BLaER1 (cell line): ENCODE data around the gene PTPRN2.
"Not testable (repeated sequence)": the region's sequence is repeated elsewhere in the genome, so short reads cannot be mapped to it uniquely, and the experiment has no call there.

Experiments used
- H3K27ac ChIP-seq: shearing (Covaris generic); formaldehyde crosslinking; 2 replicates; pipeline ENCODE4 v1.8.1; 2022
- H3K27me3 ChIP-seq: shearing (Covaris generic); formaldehyde crosslinking; 2 replicates; pipeline ENCODE4 v1.8.1; 2022
- H3K36me3 ChIP-seq: shearing (Covaris generic); formaldehyde crosslinking; 2 replicates; pipeline ENCODE4 v1.8.1; 2022
- H3K4me1 ChIP-seq: shearing (Covaris generic); formaldehyde crosslinking; 2 replicates; pipeline ENCODE4 v1.8.1; 2022
- H3K4me2 ChIP-seq: shearing (Covaris generic); formaldehyde crosslinking; 2 replicates; pipeline ENCODE4 v1.8.1; 2022
- H3K4me3 ChIP-seq: shearing (Covaris generic); formaldehyde crosslinking; 2 replicates; pipeline ENCODE4 v1.8.1; 2022
- H3K9ac ChIP-seq: shearing (Covaris generic); formaldehyde crosslinking; 2 replicates; pipeline ENCODE4 v1.8.1; 2022
- H3K9me3 ChIP-seq: shearing (Covaris generic); formaldehyde crosslinking; 2 replicates; pipeline ENCODE4 v1.8.1; 2022
- H4K20me1 ChIP-seq: shearing (Covaris generic); formaldehyde crosslinking; 2 replicates; pipeline ENCODE4 v1.8.1; 2022
- Cebpa-rat ChIP-seq: shearing (Covaris generic); IDR thresholded peaks from 2 replicates; pipeline ENCODE4 v1.8.1; 2022

Gene PTPRN2

DNA sequence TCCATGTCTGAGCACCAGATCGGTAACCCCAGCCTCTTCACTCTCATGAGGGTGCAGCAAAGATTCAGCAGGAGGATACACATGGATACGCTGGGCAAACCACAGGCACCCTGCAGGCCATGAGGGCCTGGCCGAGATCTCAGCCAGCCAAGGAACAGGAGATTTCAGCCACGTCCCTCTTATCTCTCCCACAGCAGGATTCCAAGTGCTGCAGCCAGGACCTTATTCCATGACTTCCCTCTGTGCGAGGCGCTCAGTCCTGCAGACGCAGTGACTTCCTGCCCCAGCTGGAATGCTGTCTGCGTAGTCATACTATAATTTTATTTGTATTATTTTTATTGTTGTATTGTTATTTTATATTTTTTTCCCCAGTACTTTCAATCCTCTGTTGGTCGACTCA is 66.8 kb downstream of the PTPRN2 start:
- H3K9ac ChIP-seq, result no peak overlapping the region
- H4K20me1 ChIP-seq, result no peaks in the 10 kb centered on the region
- H3K9me3 ChIP-seq, result peaks cover 28% of the 10 kb centered on the region
- H3K27ac ChIP-seq, result no peak overlapping the region
- H3K4me1 ChIP-seq, result peaks cover 27% of the 10 kb centered on the region
- no peak overlapping the region for H3K4me2 ChIP-seq
- TF ChIP-seq Cebpa-rat, result no peak
- no peaks in the 10 kb centered on the region for H3K36me3 ChIP-seq
- H3K27me3 ChIP-seq, result no peaks in the 10 kb centered on the region
- H3K4me3 ChIP-seq, result no peak overlapping the region

GRCh38 chr7:158519633-158520174 is 67.9 kb downstream of the PTPRN2 start:
- Histone ChIP-seq H3K27ac (no peak overlapping the region), H3K27me3 (no peaks in the 10 kb centered on the region), H3K36me3 (no peaks in the 10 kb centered on the region), H4K20me1 (no peaks in the 10 kb centered on the region), H3K4me3 (no peak overlapping the region), H3K9me3 (peaks cover 28% of the 10 kb centered on the region), H3K9ac (no peak overlapping the region), H3K4me2 (no peak overlapping the region), H3K4me1 (peaks cover 16% of the 10 kb centered on the region)
- no peak for TF ChIP-seq Cebpa-rat

GRCh38 chr7:158518980-158519632 is 68.5 kb downstream of the PTPRN2 start:
- Histone ChIP-seq H3K36me3 (no peaks in the 10 kb centered on the region), H3K9me3 (peaks cover 28% of the 10 kb centered on the region), H3K9ac (no peak overlapping the region), H3K4me3 (no peak overlapping the region), H4K20me1 (no peaks in the 10 kb centered on the region), H3K4me2 (no peak overlapping the region), H3K4me1 (peaks cover 12% of the 10 kb centered on the region), H3K27ac (no peak overlapping the region), H3K27me3 (no peaks in the 10 kb centered on the region)
- no peak for TF ChIP-seq Cebpa-rat

DNA sequence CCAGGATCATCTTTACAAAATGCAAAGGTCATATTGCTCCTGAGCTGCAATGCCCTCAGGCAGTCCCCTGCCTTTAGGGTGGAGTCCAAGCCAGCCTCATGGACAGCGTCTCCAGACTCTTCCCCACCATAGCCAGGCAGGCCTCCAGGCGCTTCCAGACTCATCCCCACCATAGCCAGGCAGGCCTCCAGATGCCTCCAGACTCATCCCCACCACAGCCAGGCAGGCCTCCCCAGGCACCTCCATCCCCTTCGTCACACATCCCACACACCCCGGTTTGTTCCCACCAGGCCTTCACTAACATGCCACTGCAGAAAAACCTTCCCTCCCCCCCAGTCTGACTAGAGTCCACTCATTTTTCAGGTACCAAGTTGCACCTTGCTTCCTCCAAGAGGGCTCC is 70.1 kb downstream of the PTPRN2 start:
- H3K9me3 ChIP-seq, result peaks cover 25% of the 10 kb centered on the region
- no peak overlapping the region for H3K27ac ChIP-seq
- H3K9ac ChIP-seq, result no peak overlapping the region
- TF ChIP-seq Cebpa-rat, result no peak
- H3K27me3 ChIP-seq, result no peaks in the 10 kb centered on the region
- H3K4me3 ChIP-seq, result no peak overlapping the region
- no peaks in the 10 kb centered on the region for H3K36me3 ChIP-seq
- no peak overlapping the region for H3K4me2 ChIP-seq
- H4K20me1 ChIP-seq, result no peaks in the 10 kb centered on the region
- peaks cover 2% of the 10 kb centered on the region for H3K4me1 ChIP-seq

- no peak overlapping the region for H3K9ac ChIP-seq
- no peaks in the 10 kb centered on the region for H3K36me3 ChIP-seq
- no peak overlapping the region for H3K4me2 ChIP-seq
- peaks cover 26% of the 10 kb centered on the region for H3K9me3 ChIP-seq
- no peaks in the 10 kb centered on the region for H4K20me1 ChIP-seq
- no peak for TF ChIP-seq Cebpa-rat
- no peak overlapping the region for H3K4me3 ChIP-seq
- no peaks in the 10 kb centered on the region for H3K4me1 ChIP-seq
- H3K27me3 ChIP-seq, result no peaks in the 10 kb centered on the region
- H3K27ac ChIP-seq, result no peak overlapping the region
Measured at GRCh38 chr7:158517072-158517471, 70.6 kb downstream of the PTPRN2 start.

DNA sequence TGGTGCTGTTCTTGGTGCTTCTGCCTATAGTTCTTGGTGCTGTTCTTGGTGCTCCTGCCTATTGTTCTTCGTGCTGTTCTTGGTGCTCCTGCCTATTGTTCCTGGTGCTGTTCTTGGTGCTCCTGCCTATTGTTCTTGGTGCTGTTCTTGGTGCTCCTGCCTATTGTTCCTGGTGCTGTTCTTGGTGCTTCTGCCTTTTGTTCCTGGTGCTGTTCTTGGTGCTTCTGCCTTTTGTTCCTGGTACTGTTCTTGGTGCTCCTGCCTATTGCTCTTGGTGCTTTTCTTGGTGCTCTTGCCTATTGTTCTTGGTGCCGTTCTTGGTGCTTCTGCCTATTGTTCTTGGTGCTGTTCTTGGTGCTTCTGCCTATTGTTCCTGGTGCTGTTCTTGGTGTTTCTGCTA is 71.1 kb downstream of the PTPRN2 start:
- no peak overlapping the region for H3K9ac ChIP-seq
- H4K20me1 ChIP-seq, result no peaks in the 10 kb centered on the region
- no peak for TF ChIP-seq Cebpa-rat
- peaks cover 27% of the 10 kb centered on the region for H3K9me3 ChIP-seq
- no peak overlapping the region for H3K4me2 ChIP-seq
- H3K4me1 ChIP-seq, result no peaks in the 10 kb centered on the region
- no peaks in the 10 kb centered on the region for H3K27me3 ChIP-seq
- H3K4me3 ChIP-seq, result no peak overlapping the region
- H3K36me3 ChIP-seq, result no peaks in the 10 kb centered on the region
- no peak overlapping the region for H3K27ac ChIP-seq

DNA sequence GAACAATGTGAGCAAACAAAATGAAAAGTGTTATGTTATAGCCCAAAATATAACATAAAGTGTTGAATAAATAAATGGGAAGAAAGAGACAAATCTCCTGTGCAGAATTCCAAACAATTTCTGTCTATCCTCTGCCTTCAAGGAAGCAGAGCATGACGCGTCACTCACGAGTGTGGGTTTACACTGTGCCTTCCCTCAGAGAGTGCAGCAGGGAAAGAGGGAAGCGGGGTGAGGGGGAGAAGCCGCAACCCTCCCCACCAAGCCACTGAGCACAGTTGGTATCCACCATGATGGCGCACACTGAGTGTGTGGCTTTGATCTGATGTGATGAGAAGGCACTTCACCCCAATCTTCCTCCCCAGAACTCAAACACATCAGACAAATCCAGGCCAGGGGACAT is 74.8 kb downstream of the PTPRN2 start:
- H3K4me1 ChIP-seq, result no peaks in the 10 kb centered on the region
- no peaks in the 10 kb centered on the region for H3K27me3 ChIP-seq
- no peak overlapping the region for H3K4me3 ChIP-seq
- no peaks in the 10 kb centered on the region for H4K20me1 ChIP-seq
- TF ChIP-seq Cebpa-rat, result no peak
- no peaks in the 10 kb centered on the region for H3K36me3 ChIP-seq
- H3K27ac ChIP-seq, result no peak overlapping the region
- H3K9me3 ChIP-seq, result peaks cover 27% of the 10 kb centered on the region
- H3K4me2 ChIP-seq, result no peak overlapping the region
- no peak overlapping the region for H3K9ac ChIP-seq

DNA sequence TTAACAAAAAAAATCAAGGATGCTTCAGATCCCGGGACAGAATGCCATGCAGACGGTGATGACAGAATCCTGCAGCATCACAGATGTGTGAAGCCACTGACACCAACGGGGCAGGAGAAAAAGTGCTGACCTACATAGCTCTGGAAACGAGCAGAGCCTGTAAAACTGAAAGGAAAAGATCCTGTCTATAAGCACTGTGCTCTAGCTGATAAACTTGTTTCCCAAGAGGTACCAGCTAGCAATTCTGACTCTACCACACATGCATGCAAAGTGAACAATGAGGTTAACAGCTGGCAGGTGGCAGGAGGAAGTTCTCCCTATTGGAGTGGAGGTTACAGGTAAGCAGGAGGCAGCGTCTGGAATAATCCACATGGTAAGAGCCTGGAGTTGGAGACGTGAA is 75.6 kb downstream of the PTPRN2 start:
- Histone ChIP-seq H4K20me1 (no peaks in the 10 kb centered on the region), H3K27ac (no peak overlapping the region), H3K9ac (no peak overlapping the region), H3K4me3 (no peak overlapping the region), H3K36me3 (no peaks in the 10 kb centered on the region), H3K4me2 (no peak overlapping the region), H3K9me3 (peaks cover 27% of the 10 kb centered on the region), H3K27me3 (no peaks in the 10 kb centered on the region), H3K4me1 (no peaks in the 10 kb centered on the region)
- TF ChIP-seq Cebpa-rat, result no peak

DNA sequence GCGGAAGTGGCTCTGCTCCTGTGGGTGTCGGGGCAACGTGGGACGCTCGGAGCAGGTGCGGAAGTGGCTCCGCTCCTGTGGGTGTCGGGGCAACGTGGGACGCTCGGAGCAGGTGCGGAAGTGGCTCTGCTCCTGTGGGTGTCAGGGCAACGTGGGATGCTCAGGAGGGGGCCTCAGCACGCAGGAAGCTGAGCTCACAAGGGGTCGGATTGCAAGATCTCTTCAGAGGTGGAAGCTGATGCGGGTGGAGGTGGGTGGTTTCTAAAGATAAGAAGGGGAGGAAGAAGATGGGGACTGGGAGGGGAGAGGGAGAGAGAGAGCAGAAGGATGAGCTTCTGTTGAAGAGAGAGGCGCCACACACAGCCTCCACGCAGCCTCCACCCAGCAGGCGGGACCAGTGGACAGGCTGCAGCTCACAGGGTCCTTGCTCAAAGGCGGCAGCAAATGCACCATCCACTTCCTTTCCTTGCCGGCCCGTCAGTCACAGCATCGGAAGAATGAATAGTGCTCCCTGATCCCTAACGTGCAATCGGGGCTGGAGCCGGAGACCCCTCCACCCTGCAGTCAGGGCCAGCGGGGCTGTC is 78.7 kb downstream of the PTPRN2 start:
- TF ChIP-seq Cebpa-rat, result no peak
- Histone ChIP-seq H3K4me1 (no peaks in the 10 kb centered on the region), H3K27me3 (no peaks in the 10 kb centered on the region), H3K27ac (no peak overlapping the region), H3K9ac (no peak overlapping the region), H3K4me2 (no peak overlapping the region), H3K36me3 (no peaks in the 10 kb centered on the region), H3K9me3 (peaks cover 42% of the 10 kb centered on the region), H4K20me1 (no peaks in the 10 kb centered on the region), H3K4me3 (no peak overlapping the region)

DNA sequence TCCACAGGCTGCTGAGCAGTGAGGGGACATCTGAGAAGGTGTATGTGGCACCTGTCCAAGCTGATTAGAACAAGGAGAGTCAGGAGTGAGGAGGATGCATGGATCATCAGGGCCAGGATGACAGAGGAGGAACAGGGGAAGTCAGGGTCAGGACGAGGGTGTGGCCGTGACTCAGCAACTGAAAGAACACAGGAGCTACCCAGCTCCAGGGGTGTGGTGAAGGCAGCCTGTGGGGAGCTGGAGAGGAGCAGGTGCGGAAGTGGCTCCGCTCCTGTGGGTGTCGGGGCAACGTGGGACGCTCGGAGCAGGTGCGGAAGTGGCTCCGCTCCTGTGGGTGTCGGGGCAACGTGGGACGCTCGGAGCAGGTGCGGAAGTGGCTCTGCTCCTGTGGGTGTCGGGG is 79.3 kb downstream of the PTPRN2 start:
- not testable (repeated sequence) for H3K27ac ChIP-seq, H3K9ac ChIP-seq, H3K4me2 ChIP-seq

More for the DNA sequence above, 79.3 kb downstream of the PTPRN2 start:
- H4K20me1 ChIP-seq, H3K4me3 ChIP-seq, H3K27me3 ChIP-seq, H3K36me3 ChIP-seq, H3K4me1 ChIP-seq: not testable (repeated sequence)
- H3K9me3 ChIP-seq, result peaks cover 42% of the 10 kb centered on the region
